ENCODE measurements around the gene GPR150. TPM values are rescaled to one million over a fixed set of nuclear protein-coding genes. Genes with fewer than 3 reads are reported as not detected.

GPR150 gene
- total and polyA plus RNA-seq, 10 of the 15 experiments (the other 5 are each of a cell fraction or from before 2014, with no cell fraction given), result 0.08 to 1.1 (median 0.37) TPM; not detected in 1

- peak; percentile 72 for TF ChIP-seq SKIL (IDR thresholded peaks at IDR 0.05; ENCODE audit: low read depth, poor library complexity, severe bottlenecking)
- no peak for TF ChIP-seq PRDM15 (CRISPR knock-in tag; IDR thresholded peaks at IDR 0.05)
- TF ChIP-seq, protein P1, sequence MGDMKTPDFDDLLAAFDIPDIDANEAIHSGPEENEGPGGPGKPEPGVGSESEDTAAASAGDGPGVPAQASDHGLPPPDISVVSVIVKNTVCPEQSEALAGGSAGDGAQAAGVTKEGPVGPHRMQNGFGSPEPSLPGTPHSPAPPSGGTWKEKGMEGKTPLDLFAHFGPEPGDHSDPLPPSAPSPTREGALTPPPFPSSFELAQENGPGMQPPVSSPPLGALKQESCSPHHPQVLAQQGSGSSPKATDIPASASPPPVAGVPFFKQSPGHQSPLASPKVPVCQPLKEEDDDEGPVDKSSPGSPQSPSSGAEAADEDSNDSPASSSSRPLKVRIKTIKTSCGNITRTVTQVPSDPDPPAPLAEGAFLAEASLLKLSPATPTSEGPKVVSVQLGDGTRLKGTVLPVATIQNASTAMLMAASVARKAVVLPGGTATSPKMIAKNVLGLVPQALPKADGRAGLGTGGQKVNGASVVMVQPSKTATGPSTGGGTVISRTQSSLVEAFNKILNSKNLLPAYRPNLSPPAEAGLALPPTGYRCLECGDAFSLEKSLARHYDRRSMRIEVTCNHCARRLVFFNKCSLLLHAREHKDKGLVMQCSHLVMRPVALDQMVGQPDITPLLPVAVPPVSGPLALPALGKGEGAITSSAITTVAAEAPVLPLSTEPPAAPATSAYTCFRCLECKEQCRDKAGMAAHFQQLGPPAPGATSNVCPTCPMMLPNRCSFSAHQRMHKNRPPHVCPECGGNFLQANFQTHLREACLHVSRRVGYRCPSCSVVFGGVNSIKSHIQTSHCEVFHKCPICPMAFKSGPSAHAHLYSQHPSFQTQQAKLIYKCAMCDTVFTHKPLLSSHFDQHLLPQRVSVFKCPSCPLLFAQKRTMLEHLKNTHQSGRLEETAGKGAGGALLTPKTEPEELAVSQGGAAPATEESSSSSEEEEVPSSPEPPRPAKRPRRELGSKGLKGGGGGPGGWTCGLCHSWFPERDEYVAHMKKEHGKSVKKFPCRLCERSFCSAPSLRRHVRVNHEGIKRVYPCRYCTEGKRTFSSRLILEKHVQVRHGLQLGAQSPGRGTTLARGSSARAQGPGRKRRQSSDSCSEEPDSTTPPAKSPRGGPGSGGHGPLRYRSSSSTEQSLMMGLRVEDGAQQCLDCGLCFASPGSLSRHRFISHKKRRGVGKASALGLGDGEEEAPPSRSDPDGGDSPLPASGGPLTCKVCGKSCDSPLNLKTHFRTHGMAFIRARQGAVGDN (IDR thresholded peaks at IDR 0.05), result no peak
- no peak for TF ChIP-seq MYC (IDR thresholded peaks at IDR 0.05; ENCODE audit: insufficient read depth, insufficient read length, insufficient replicate concordance, low read length, severe bottlenecking)
- TF ChIP-seq ESRRA (IDR thresholded peaks at IDR 0.05; ENCODE audit: low read length), result no peak
- TF ChIP-seq, protein P2, sequence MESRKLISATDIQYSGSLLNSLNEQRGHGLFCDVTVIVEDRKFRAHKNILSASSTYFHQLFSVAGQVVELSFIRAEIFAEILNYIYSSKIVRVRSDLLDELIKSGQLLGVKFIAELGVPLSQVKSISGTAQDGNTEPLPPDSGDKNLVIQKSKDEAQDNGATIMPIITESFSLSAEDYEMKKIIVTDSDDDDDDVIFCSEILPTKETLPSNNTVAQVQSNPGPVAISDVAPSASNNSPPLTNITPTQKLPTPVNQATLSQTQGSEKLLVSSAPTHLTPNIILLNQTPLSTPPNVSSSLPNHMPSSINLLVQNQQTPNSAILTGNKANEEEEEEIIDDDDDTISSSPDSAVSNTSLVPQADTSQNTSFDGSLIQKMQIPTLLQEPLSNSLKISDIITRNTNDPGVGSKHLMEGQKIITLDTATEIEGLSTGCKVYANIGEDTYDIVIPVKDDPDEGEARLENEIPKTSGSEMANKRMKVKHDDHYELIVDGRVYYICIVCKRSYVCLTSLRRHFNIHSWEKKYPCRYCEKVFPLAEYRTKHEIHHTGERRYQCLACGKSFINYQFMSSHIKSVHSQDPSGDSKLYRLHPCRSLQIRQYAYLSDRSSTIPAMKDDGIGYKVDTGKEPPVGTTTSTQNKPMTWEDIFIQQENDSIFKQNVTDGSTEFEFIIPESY (IDR thresholded peaks at IDR 0.05), result no peak
- peak; percentile 90; the same call in 1 of the 2 replicates for TF ChIP-seq BCL11A (IDR thresholded peaks at IDR 0.05; ENCODE audit: low read depth, low read length)
- peak; percentile 42; the same call in 1 of the 2 replicates for TF ChIP-seq RELB (IDR thresholded peaks at IDR 0.05; ENCODE audit: low read depth)
- no peak for TF ChIP-seq POLR2AphosphoS5 (IDR thresholded peaks at IDR 0.05; ENCODE audit: low read length)
- TF ChIP-seq FOS (IDR thresholded peaks at IDR 0.05; ENCODE audit: borderline replicate concordance, extremely low read depth, insufficient read length), result no peak
- no peak for TF ChIP-seq NR2C1 (IDR thresholded peaks at IDR 0.05)
- no peak for TF ChIP-seq TCF3 (IDR thresholded peaks at IDR 0.05; ENCODE audit: borderline replicate concordance, insufficient read depth, low read depth, low read length)
- peak; percentile 73; the same call in 1 of the 2 replicates for TF ChIP-seq EED (IDR thresholded peaks at IDR 0.05; ENCODE audit: low read depth)
- no peak for TF ChIP-seq ZNF622 (IDR thresholded peaks at IDR 0.05)
- TF ChIP-seq USF2 (IDR thresholded peaks at IDR 0.05; ENCODE audit: borderline replicate concordance, low read depth, low read length), result no peak
Observed at GRCh38 chr5:95617057-95617456, 2.8 kb upstream of the GPR150 start (continued).

Measured in GM12878 (cell line).